Activated CD4-positive, alpha-beta memory T cell treated with anti-CD3 and anti-CD28 coated beads, Interleukin-2, amount 10 ng/mL, durations not matched to agents 7 days and 5 days (primary cell): ENCODE measurements around the gene LXN. TPM values are rescaled to one million over a fixed set of nuclear protein-coding genes. Genes with fewer than 3 reads are reported as not detected.
A peak's percentile ranks its signal among the peaks of the same experiment; 100 is the strongest.

Experiments used
- CTCF ChIA-PET: fragments of 350-600 bp; sonication (Branson Sonifier 250); formaldehyde crosslinking; loops from one replicate; lab custom pipeline; 2021; ENCODE audit warnings: antibody characterized with exemption, inconsistent platforms; lab: Charles Lee
- POLR2A ChIA-PET: fragments of 350-600 bp; sonication (Branson Sonifier 250); formaldehyde crosslinking; loops from one replicate; lab custom pipeline; 2021; ENCODE audit warnings: antibody characterized with exemption; lab: Charles Lee
- DNase-seq: peaks from one replicate; pipeline ENCODE4 v3.0.0-alpha.2; 2020
- H3K27ac Mint-ChIP-seq: one replicate; pipeline ENCODE4 v1.8.0; 2021; ENCODE audit warnings: mild to moderate bottlenecking, mixed read lengths
- H3K27me3 Mint-ChIP-seq: one replicate; pipeline ENCODE4 v1.8.0; 2021; ENCODE audit warnings: mixed read lengths
- H3K36me3 Mint-ChIP-seq: one replicate; pipeline ENCODE4 v1.8.0; 2021; ENCODE audit warnings: low read depth, mixed read lengths
- H3K4me1 Mint-ChIP-seq: one replicate; pipeline ENCODE4 v1.8.0; 2021; ENCODE audit warnings: mixed read lengths
- H3K4me3 Mint-ChIP-seq: one replicate; pipeline ENCODE4 v1.8.0; 2021; ENCODE audit warnings: mild to moderate bottlenecking, mixed read lengths
- H3K9me3 Mint-ChIP-seq: one replicate; pipeline ENCODE4 v1.8.0; 2021; ENCODE audit warnings: mixed read lengths
- total RNA-seq, 2 experiments: library from RNA; stranded (reverse); gene quantifications; one replicate each; pipeline ENCODE4 v1.2.3, GENCODE V29; 2021

The LXN gene
- total RNA-seq, 2 experiments from 2014 or later, result 10.3 to 11.9 TPM

DNA sequence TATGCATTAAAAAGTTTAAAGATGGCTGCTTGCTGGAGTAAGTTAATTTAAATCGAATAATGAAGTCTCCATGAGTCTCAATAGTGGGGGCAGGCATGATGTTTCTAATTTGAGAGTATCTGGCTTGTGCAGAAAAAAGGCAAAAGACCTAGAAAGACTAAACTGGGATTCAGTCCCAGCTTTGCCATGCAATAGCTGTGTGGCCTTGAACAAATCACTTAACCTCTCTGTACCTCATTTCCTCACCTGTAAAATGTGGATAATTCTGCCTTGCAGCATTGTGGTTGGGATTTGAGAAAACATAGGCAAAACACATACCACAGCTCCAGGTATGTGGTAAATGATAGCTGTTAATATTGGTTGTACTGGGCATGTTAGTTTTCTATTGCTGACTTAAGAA lies 8.6 kb downstream of the LXN start:
- ChIA-PET CTCF (interaction anchor here (0.7 to 2.9 kb wide), 3 partner anchors 8 to 183 kb away, joined by 3 to 13 read pairs (median 3); partner anchors contain the start of genes GFM1 and LXN), POLR2A (no interaction called here)
- Mint-ChIP-seq H3K27ac (no peak overlapping the region), H3K4me3 (no peak overlapping the region), H3K27me3 (no peaks in the 10 kb centered on the region), H3K9me3 (no peaks in the 10 kb centered on the region), H3K4me1 (peaks cover 9% of the 10 kb centered on the region), H3K36me3 (peaks cover 55% of the 10 kb centered on the region)
- no peak for DNase-seq

DNA sequence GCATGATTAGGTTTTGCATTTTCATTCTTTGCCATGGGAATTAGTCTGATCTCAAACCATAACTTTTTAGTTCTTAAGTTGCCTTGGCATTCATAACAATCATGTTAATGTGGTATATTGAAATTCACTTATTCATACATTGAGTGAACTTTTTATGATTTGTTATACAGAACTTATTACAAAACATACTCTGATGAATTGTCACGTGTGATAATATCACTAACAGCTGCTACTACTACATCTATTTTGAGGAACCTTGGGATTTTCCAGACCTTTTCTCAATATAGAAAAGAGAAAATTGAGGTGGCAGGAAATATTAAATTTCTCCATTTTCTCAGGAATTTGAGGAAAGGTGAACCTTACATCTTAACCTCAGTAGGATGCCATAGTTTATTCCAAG lies 9.2 kb downstream of the LXN start:
- no peak overlapping the region for H3K4me3 Mint-ChIP-seq

DNA sequence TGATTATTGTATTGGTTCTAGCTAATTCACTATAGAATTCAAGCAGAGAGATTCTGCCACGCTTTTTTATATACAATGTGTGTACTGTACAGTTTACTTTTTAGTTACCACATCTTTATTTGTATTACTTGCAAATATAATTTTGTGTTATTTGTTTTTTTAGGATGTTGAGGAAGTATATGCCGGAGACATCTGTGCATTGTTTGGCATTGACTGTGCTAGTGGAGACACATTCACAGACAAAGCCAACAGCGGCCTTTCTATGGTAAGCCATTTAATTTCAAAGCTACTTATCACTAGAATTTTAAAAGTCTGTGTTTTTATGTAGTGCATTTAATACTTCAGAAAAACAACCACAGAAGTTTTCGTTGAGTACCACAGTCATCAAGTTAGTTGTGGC lies 11.7 kb downstream of the LXN start:
- Mint-ChIP-seq H3K4me1 (peaks cover 11% of the 10 kb centered on the region), H3K9me3 (no peaks in the 10 kb centered on the region), H3K4me3 (no peak overlapping the region), H3K36me3 (peaks cover 39% of the 10 kb centered on the region), H3K27me3 (no peaks in the 10 kb centered on the region), H3K27ac (no peak overlapping the region)
- DNase-seq, result no peak
- POLR2A ChIA-PET, result interaction anchor here (0.9 to 2.3 kb wide), 2 partner anchors 15 to 16 kb away, joined by 3 to 16 read pairs; partner anchors contain the start of gene GFM1
- CTCF ChIA-PET, result interaction anchor here (0.8 to 5.4 kb wide), 9 partner anchors 10 to 141 kb away, joined by 3 to 61 read pairs (median 4); partner anchors contain the start of genes GFM1, LXN and MFSD1

More for the DNA sequence above, 9.2 kb downstream of the LXN start:
- Mint-ChIP-seq H3K27ac (no peak overlapping the region), H3K27me3 (no peaks in the 10 kb centered on the region), H3K36me3 (peaks cover 49% of the 10 kb centered on the region), H3K9me3 (no peaks in the 10 kb centered on the region), H3K4me1 (peaks cover 11% of the 10 kb centered on the region)
- CTCF ChIA-PET, result interaction anchor here (1.4 to 5.4 kb wide), 4 partner anchors 8 to 183 kb away, joined by 3 to 60 read pairs (median 8); partner anchors contain the start of genes GFM1 and LXN
- POLR2A ChIA-PET, result no interaction called here
- no peak for DNase-seq

DNA sequence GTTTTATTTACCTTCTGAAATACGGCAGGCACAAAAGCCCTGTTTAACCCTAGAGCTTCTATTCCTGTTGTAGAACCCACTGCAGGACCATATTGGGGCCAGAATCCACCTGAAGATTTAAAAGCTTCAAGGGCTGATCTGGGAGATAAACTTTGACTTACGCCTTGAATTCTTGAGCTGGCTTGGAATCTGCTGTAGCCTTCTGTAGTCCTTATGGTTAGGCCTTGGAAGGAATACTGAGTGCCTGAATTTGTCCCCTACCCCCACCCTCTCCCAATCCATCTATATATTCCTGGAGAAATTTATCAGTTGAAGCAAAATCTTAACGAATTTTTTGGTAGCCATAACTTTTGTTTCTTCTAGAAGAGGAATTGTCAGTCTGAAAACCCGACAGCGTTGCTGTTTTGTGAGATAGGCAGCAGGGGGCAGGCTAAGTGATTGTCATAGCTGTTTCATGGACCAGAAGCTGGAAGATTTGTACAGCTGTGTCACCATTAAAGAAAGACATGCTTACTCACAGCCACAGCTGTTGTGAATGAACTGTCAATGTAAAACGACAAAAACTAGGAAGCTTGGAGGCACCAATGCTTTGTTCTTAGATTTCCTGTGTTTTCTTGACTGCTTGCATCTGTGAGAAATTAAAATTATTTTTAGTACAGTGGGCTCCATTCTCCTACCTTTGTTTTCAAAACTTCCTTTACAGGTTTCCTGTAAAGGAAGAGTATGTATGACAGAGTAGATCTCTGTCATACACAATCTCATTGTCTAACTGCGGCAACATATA lies 12.8 kb downstream of the LXN start:
- Mint-ChIP-seq H3K9me3 (no peaks in the 10 kb centered on the region), H3K27ac (no peak overlapping the region), H3K4me3 (no peak overlapping the region), H3K4me1 (peaks cover 11% of the 10 kb centered on the region), H3K27me3 (no peaks in the 10 kb centered on the region), H3K36me3 (peaks cover 33% of the 10 kb centered on the region)
- ChIA-PET CTCF (interaction anchor here (0.7 to 5.4 kb wide), 21 partner anchors 8 to 141 kb away, joined by 3 to 61 read pairs (median 7); partner anchors contain the start of genes GFM1 and LXN), POLR2A (interaction anchor here (0.7 to 2.6 kb wide), 5 partner anchors 13 to 132 kb away, joined by 3 to 16 read pairs (median 3); partner anchors contain the start of genes GFM1 and LXN)
- DNase-seq, result peak; percentile 64

DNA sequence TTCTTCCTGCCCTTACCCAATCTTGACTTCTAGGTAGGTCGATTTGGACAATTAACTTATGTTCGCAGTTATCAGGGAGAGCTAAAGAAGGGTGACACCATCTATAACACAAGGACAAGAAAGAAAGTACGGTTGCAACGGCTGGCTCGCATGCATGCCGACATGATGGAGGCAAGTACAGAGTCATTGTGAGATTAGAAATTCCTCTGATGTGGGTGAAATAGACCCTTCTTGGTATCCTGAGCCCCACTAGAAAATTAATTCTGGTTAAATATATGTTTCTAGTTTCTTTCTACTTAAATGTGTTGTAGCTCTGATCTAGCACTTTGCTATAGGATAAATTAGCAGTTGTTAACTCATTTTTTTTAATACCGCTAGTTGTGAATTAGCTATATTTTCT lies 13.6 kb downstream of the LXN start:
- H3K9me3 Mint-ChIP-seq, result no peaks in the 10 kb centered on the region
- H3K4me3 Mint-ChIP-seq, result no peak overlapping the region
- no peak for DNase-seq
- ChIA-PET POLR2A (interaction anchor here (0.7 to 2.6 kb wide), 4 partner anchors 14 to 69 kb away, joined by 3 to 16 read pairs (median 5); partner anchors contain the start of genes GFM1 and LXN), CTCF (interaction anchor here (0.7 to 5.4 kb wide), 19 partner anchors 8 to 141 kb away, joined by 3 to 61 read pairs (median 7); partner anchors contain the start of genes GFM1 and LXN)
- H3K27me3 Mint-ChIP-seq, result no peaks in the 10 kb centered on the region
- H3K36me3 Mint-ChIP-seq, result peaks cover 27% of the 10 kb centered on the region
- peaks cover 11% of the 10 kb centered on the region for H3K4me1 Mint-ChIP-seq
- H3K27ac Mint-ChIP-seq, result no peak overlapping the region

DNA sequence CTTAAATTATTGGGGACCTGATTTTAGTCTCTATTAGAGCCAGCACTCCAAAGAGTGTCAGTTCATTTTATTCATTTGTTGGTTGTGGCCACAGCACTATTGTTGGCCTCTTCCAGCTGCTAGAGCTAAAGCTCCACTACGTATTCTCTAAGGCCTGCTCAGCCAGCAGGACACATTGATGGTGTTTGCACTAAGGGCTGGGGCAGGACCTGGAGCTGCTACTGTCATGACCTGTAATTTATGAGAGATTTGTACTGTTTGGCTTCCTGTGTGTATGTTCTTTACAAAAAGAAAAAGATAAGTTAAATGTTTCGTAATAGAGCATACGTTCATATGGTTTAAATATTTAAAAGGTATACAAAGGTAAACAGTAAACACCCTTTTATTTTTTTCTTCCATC lies 20.0 kb downstream of the LXN start:
- Mint-ChIP-seq H3K9me3 (no peaks in the 10 kb centered on the region), H3K36me3 (peaks cover 33% of the 10 kb centered on the region), H3K27ac (no peak overlapping the region), H3K4me3 (no peak overlapping the region), H3K4me1 (peaks cover 7% of the 10 kb centered on the region), H3K27me3 (no peaks in the 10 kb centered on the region)
- ChIA-PET CTCF (interaction anchor here (1.9 kb wide), 1 partner anchor 8 kb away, joined by 9 read pairs; the partner anchor contains the start of gene GFM1), POLR2A (no interaction called here)
- no peak for DNase-seq

DNA sequence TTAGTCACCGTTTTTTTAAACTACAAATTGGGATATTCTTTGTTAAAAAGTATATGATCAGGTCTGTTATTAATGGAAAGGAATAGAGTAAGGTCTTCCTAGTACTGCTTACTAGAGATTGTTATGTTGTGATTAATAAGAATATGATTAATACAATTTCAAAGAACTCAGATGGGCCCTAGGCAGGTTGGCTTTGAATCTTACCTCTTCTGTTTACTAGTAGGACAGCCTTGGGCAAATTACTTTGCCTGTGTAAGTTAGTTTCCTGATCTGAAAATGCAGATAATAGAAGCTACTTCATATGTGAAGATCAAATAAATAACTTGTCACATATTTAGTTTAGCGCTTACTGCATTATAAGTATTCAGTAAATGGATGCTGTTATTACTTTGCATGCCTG lies 21.3 kb downstream of the LXN start:
- Mint-ChIP-seq H3K27ac (no peak overlapping the region), H3K9me3 (no peaks in the 10 kb centered on the region), H3K4me1 (peaks cover 15% of the 10 kb centered on the region), H3K36me3 (peaks cover 41% of the 10 kb centered on the region), H3K27me3 (no peaks in the 10 kb centered on the region), H3K4me3 (no peak overlapping the region)
- CTCF ChIA-PET, result interaction anchor here (0.6 to 2.7 kb wide), 2 partner anchors 8 to 101 kb away, joined by 4 to 10 read pairs; no protein-coding TSS in a partner anchor
- DNase-seq, result no peak
- POLR2A ChIA-PET, result no interaction called here

DNA sequence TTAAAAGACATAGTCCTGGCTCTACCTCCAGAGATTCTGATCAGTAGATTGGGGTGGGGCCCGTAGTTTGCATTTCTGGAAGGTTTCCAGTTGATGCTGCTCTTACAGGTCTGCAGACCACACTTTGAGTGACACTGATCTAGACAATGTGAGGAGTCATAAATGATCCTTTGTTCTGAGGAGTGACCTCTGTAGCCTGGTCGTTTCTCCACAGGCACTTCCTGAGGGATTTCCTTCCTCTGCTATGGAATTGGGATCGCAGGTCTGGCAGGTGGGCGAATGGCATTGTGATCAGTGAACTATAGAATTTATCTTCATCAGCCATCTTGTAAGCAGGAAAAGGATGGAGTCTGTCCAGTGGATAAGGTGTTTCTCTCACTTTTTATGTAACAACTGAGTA lies 22.7 kb downstream of the LXN start:
- CTCF ChIA-PET, result interaction anchor here (2.7 kb wide), 1 partner anchor 10 kb away, joined by 10 read pairs; no protein-coding TSS in a partner anchor
- Mint-ChIP-seq H3K4me1 (peaks cover 25% of the 10 kb centered on the region), H3K27me3 (no peaks in the 10 kb centered on the region)

DNA sequence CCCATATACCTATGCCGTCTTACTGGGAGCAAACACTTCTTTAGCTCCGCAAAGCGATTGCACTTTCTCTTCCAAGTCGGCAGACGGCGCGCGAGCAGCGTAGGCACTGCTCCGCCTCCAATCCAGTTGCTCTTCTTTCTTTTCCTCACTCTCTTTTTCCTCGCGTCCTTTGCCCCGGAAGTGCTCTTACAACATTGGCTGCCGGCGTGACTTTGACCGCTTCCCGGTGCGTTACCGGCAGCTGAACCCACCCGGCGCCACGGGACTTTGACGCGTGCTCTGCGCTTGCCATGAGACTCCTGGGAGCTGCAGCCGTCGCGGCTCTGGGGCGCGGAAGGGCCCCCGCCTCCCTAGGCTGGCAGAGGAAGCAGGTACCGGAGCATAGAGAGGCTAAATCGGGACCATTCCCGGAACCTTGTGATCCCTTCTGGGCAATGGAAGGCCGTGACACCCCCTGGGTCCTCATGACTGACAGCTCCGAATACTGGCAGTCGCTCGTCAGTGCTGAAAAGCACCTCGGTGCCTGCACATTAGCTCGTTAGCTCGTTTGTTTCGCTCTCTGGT lies 28.0 kb downstream of the LXN start, which contains the start of gene GFM1:
GFM1 (plus strand) TSS at position 183 of the 564 bp plus-strand sequence; CDS start at position 291, 108 bp downstream.
- ChIA-PET POLR2A (interaction anchor here (0.6 to 2.9 kb wide), 12 partner anchors 15 to 1944 kb away, joined by 3 to 16 read pairs (median 3); partner anchors contain the start of genes LXN, MFSD1, MLF1 and RSRC1), CTCF (interaction anchor here (0.6 to 3.6 kb wide), 25 partner anchors 9 to 1815 kb away, joined by 3 to 59 read pairs (median 4); partner anchors contain the start of genes LXN, MFSD1, MLF1 and RSRC1)
- Mint-ChIP-seq H3K27ac (peak within 1 kb of the TSS; percentile 78), H3K4me1 (peaks cover 48% of the 10 kb centered on the region), H3K4me3 (peak within 1 kb of the TSS; percentile 93), H3K9me3 (no peaks in the 10 kb centered on the region), H3K36me3 (peaks cover 20% of the 10 kb centered on the region), H3K27me3 (no peaks in the 10 kb centered on the region)
- peak; percentile 91 for DNase-seq

More for the DNA sequence above, 22.7 kb downstream of the LXN start:
- Mint-ChIP-seq H3K4me3 (no peak overlapping the region), H3K9me3 (no peaks in the 10 kb centered on the region), H3K36me3 (peaks cover 36% of the 10 kb centered on the region), H3K27ac (no peak overlapping the region)
- DNase-seq, result no peak
- POLR2A ChIA-PET, result no interaction called here

DNA sequence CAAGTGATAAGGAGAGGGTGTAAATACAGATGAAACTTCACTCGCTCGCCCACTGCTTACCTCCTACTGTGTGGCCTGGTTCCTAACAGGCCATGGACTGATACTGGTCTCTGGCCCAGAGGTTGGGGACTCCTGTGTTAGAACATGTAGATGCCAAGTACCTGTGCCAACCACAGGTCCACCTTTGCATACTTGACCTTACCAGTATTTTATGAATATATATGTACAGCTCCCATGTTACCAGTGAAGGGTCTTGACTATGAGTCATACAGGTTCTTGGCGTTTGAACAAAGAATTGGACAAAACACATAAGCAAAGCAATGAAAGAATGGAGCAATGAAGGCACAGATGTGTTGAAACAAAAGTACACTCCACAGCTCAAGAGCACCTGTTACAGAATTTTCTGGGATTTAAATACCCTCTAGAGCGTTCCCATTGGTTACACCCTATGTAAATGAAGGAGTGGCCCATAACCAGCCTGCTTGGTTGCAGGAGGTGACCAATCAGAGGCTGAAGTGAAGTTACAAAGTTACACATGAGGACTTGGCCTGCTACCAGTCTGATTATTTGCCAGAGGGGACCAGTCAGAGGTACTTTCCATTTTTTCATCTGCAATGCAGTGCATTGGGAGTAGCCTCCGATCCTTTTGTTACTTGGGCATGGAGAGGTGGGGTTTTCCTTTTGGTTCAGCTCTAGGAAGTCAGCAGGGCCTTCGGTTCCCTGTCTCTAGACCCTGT lies 29.8 kb downstream of the LXN start:
- Mint-ChIP-seq H3K27me3 (no peaks in the 10 kb centered on the region), H3K9me3 (no peaks in the 10 kb centered on the region), H3K36me3 (peaks cover 10% of the 10 kb centered on the region), H3K4me3 (no peak overlapping the region), H3K27ac (peak overlapping the region; percentile 17), H3K4me1 (peaks cover 41% of the 10 kb centered on the region)
- no peak for DNase-seq
- ChIA-PET CTCF (interaction anchor here (2.9 to 3.6 kb wide), 2 partner anchors 73 to 160 kb away, joined by 14 to 22 read pairs; partner anchors contain the start of genes MFSD1 and MLF1), POLR2A (no interaction called here)

DNA sequence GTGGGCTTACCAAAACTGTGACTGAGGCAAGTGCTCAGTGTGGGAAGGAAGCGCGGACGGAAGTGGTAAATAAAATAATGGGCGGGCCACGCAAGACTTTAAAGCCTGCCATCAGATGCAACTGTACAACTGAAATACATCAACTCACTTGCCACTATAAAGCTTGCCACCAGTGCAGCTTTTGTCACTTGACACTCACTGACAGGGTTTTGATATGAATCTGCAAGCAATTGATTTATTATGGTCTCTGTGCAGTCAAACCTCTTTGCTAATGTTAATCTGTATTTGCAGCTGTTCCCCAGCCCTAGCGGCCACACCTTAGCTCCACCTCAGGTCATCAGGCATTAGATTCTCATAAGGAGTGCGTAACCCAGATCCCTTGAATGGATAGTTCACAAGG lies 30.4 kb downstream of the LXN start:
- Mint-ChIP-seq H3K27me3 (no peaks in the 10 kb centered on the region), H3K36me3 (peaks cover 4% of the 10 kb centered on the region), H3K4me1 (peaks cover 39% of the 10 kb centered on the region), H3K4me3 (no peak overlapping the region), H3K27ac (peak overlapping the region; percentile 79), H3K9me3 (no peaks in the 10 kb centered on the region)
- DNase-seq, result peak; percentile 29
- CTCF ChIA-PET, result interaction anchor here (1.2 to 3.6 kb wide), 2 partner anchors 18 to 72 kb away, joined by 4 to 22 read pairs; partner anchors contain the start of gene MLF1
- POLR2A ChIA-PET, result interaction anchor here (1.5 kb wide), 1 partner anchor 160 kb away, joined by 3 read pairs; the partner anchor contains the start of gene MFSD1
